HL-60 (cell line): ENCODE results near the gene SLC41A3.

Experiments
- POLR2AphosphoS5 ChIP-seq: IDR thresholded peaks from 2 replicates; pipeline ENCODE4 v1.6.1; 2012; ENCODE audit warnings: low read depth
- TF ChIP-seq, protein P1 (sequence below): IDR thresholded peaks from one replicate; pipeline ENCODE4 v1.5.1; 2011; ENCODE audit warnings: low read length, control low read depth, inconsistent platforms; ENCODE audit not compliant: insufficient read depth
- TF ChIP-seq, protein P2 (sequence below): IDR thresholded peaks from 2 replicates; pipeline ENCODE4 v1.6.1; 2012; ENCODE audit warnings: low read depth; ENCODE audit not compliant: insufficient replicate concordance

DNA sequence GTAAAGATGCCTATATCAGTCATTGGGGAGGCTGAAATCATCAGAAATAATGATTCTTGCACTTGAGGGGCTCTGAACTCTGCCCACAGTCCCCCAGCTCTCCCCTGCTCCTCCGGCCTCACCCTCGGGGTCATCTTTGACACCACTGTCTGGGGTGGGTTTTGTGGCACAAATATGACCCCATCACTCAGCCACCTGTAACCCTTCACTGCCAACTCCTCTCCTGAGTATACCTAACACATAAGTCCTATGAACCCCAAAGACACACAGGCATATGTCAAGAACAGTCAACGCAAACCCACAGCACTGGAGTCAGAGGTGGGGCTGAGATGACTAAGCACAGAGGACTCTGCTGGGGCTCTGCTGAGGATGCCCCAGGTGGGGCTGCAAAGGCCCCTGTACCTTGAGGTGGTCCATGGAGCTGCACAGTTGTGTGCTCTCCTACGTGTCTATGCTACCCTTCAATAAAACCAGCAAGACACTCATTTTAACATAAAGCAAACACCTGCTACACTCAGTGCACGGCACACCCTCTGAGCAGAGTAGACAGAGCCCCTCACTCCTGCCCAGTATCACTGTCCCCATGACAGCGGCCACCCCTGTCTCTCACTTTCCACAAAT, 29.9 kb downstream of the SLC41A3 start:
- TF ChIP-seq, protein P1, sequence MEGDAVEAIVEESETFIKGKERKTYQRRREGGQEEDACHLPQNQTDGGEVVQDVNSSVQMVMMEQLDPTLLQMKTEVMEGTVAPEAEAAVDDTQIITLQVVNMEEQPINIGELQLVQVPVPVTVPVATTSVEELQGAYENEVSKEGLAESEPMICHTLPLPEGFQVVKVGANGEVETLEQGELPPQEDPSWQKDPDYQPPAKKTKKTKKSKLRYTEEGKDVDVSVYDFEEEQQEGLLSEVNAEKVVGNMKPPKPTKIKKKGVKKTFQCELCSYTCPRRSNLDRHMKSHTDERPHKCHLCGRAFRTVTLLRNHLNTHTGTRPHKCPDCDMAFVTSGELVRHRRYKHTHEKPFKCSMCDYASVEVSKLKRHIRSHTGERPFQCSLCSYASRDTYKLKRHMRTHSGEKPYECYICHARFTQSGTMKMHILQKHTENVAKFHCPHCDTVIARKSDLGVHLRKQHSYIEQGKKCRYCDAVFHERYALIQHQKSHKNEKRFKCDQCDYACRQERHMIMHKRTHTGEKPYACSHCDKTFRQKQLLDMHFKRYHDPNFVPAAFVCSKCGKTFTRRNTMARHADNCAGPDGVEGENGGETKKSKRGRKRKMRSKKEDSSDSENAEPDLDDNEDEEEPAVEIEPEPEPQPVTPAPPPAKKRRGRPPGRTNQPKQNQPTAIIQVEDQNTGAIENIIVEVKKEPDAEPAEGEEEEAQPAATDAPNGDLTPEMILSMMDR = no peak
- TF ChIP-seq, protein P2, sequence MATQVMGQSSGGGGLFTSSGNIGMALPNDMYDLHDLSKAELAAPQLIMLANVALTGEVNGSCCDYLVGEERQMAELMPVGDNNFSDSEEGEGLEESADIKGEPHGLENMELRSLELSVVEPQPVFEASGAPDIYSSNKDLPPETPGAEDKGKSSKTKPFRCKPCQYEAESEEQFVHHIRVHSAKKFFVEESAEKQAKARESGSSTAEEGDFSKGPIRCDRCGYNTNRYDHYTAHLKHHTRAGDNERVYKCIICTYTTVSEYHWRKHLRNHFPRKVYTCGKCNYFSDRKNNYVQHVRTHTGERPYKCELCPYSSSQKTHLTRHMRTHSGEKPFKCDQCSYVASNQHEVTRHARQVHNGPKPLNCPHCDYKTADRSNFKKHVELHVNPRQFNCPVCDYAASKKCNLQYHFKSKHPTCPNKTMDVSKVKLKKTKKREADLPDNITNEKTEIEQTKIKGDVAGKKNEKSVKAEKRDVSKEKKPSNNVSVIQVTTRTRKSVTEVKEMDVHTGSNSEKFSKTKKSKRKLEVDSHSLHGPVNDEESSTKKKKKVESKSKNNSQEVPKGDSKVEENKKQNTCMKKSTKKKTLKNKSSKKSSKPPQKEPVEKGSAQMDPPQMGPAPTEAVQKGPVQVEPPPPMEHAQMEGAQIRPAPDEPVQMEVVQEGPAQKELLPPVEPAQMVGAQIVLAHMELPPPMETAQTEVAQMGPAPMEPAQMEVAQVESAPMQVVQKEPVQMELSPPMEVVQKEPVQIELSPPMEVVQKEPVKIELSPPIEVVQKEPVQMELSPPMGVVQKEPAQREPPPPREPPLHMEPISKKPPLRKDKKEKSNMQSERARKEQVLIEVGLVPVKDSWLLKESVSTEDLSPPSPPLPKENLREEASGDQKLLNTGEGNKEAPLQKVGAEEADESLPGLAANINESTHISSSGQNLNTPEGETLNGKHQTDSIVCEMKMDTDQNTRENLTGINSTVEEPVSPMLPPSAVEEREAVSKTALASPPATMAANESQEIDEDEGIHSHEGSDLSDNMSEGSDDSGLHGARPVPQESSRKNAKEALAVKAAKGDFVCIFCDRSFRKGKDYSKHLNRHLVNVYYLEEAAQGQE = no peak
- TF ChIP-seq POLR2AphosphoS5 = no peak
